ENCODE measurements around the gene DYNC1I2.
"Not testable (repeated sequence)": the region's sequence is repeated elsewhere in the genome, so short reads cannot be mapped to it uniquely, and the experiment has no call there.

DYNC1I2 gene

GRCh38 chr2:171774581-171774980 is 87.3 kb downstream of the DYNC1I2 start:
- not testable (repeated sequence) for DNase-seq (ENCODE audit: low spot score)

GRCh38 chr2:171778515-171778914 is 91.2 kb downstream of the DYNC1I2 start:
- no peak for DNase-seq (ENCODE audit: low spot score)

GRCh38 chr2:171785450-171785849 is 98.2 kb downstream of the DYNC1I2 start:
- no peak for DNase-seq (ENCODE audit: low spot score)

GRCh38 chr2:171787333-171788072 is 100.2 kb downstream of the DYNC1I2 start:
- no peak for DNase-seq (ENCODE audit: low spot score)

GRCh38 chr2:171788316-171788993 is 101.2 kb downstream of the DYNC1I2 start:
- DNase-seq (ENCODE audit: low spot score), result no peak

GRCh38 chr2:171789956-171790355 is 102.7 kb downstream of the DYNC1I2 start:
- DNase-seq (ENCODE audit: low spot score), result no peak

- DNase-seq (ENCODE audit: low spot score), result no peak
These were observed 104.1 kb downstream of the DYNC1I2 start for GRCh38 chr2:171791361-171791760.

GRCh38 chr2:171792157-171792556 is 104.9 kb downstream of the DYNC1I2 start:
- DNase-seq (ENCODE audit: low spot score), result no peak

- DNase-seq (ENCODE audit: low spot score), result no peak
These were observed 105.8 kb downstream of the DYNC1I2 start for GRCh38 chr2:171792886-171793580.

GRCh38 chr2:171793691-171794678 is 106.7 kb downstream of the DYNC1I2 start:
- no peak for DNase-seq (ENCODE audit: low spot score)

- DNase-seq (ENCODE audit: low spot score), result no peak
These were observed 107.6 kb downstream of the DYNC1I2 start for GRCh38 chr2:171794918-171795317.
